Measurements from ENCODE around the gene SULT2B1.
A peak's percentile ranks its signal among the peaks of the same experiment; 100 is the strongest.

Gene SULT2B1

GRCh38 chr19:48613852-48614435 is 62.0 kb downstream of the SULT2B1 start:
- TF ChIP-seq CTCF (IDR thresholded peaks at IDR 0.05; ENCODE audit: borderline replicate concordance, control extremely low read depth, extremely low read depth, insufficient read depth, missing control alignments) = no peak
- DNase-seq (ENCODE audit: low spot score) = peak; percentile 49
- in situ Hi-C loops (cut with MboI; ENCODE audit: low sequenced_read_pairs, unreplicated experiment) = no loop called here

DNA sequence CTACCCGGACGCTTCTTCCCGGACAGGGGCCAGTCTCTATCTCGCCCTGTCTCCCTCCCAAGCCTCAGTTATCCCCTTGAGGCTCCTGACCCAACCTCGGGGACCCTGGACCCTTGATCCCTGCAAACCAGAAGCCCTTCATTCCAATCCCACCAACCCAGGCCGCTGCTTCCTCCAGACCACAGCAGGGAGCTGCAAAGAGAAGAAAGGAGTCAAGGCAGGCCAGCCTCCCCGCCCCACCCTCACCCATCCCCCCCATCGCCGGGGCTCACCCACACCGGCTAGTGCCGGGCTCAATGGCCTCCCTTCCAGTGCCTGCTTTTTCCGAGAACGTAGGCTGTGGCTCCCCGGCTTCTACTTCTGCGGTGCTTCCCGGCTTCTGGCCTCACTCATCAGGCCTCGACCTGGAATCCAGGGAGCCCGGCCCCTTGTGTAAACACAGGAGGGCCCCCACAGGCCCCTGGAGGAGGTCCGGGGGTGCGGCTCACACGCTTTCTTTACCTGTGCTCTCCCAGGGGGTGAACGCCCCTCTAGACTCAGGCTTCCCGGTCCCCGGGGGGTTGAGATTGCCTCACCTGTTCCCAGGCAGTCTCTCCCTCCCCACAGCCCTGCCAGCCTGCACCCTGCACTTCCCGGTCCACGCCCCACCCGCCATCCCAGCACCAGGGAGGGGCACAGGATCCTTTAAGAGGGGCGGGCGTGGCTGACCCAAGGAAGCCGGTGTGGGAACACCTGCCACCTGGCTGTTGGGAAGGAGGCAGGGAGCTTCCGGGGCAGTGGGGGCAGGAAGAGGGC is 62.7 kb downstream of the SULT2B1 start, which contains the start of gene FAM83E:
FAM83E (minus strand) TSS at position 641 of the 795 bp plus-strand sequence. CDS start 1,704 bp downstream, outside the sequence.
- peak; percentile 48 for DNase-seq (ENCODE audit: low spot score)
- no peak for TF ChIP-seq CTCF (IDR thresholded peaks at IDR 0.05; ENCODE audit: borderline replicate concordance, control extremely low read depth, extremely low read depth, insufficient read depth, missing control alignments)
- in situ Hi-C loops (cut with MboI; ENCODE audit: low sequenced_read_pairs, unreplicated experiment) = no loop called here

DNA sequence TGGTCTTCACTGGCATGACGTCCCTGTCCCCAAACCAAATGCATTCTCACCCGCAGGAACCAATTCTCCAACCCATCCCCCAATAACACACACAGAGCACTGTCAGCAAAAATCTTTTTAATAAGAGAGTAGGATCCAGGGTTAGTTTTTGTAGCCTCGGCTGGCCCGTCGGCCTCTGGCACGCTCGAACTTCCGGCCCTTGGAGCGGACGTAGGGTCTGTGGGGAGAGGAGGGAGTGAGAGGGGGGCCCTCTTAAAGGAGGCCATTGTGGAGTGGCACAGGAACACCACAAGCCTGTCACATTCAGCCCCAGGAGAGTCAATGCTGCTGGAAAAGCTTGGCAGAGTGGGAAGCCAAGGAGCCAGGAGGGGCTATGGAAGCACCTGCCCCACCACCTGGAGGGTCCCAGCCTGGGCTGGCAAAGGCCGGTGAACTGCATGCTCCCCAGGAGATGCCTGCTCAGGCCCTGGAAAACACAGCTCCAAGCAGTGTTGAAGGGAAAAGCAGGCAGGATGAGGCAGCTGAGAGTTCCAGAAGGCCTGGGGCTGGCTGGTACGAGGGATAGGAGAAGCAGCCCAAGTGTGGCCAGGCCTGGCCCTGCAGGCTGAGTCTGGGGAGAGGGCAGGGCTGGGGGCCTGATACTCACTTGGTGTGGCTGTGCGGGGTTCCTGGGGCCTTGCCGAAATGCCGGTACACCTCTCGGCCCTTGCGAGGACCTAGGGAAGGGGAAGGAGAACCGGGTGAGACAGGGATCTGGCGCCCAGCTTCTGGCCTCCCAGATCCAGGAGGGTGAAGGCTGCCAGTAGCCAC is 63.5 kb downstream of the SULT2B1 start:
- in situ Hi-C loops (cut with MboI; ENCODE audit: low sequenced_read_pairs, unreplicated experiment) = no loop called here
- DNase-seq (ENCODE audit: low spot score) = no peak
- TF ChIP-seq CTCF (IDR thresholded peaks at IDR 0.05; ENCODE audit: borderline replicate concordance, control extremely low read depth, extremely low read depth, insufficient read depth, missing control alignments) = no peak

DNA sequence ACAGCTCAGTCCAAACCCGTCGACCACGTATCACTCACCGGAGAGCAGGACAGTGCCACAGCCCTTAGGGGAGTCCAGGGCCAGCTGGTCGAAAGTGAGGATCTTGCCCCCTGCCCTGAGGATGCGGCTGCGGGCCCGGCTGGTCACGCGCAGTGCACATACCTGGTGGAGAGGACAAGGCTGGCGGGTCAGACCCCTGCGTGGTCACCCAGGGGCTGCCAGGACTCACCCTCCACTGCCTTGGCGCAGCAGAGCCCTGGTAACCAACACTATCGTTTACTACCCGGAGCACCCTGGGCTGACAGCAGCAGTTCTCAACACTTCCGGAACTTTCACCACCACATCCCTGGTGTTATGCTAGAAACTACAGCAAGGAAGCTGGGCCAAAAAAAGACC is 64.1 kb downstream of the SULT2B1 start:
- in situ Hi-C loops (cut with MboI; ENCODE audit: low sequenced_read_pairs, unreplicated experiment) = no loop called here
- no peak for TF ChIP-seq CTCF (IDR thresholded peaks at IDR 0.05; ENCODE audit: borderline replicate concordance, control extremely low read depth, extremely low read depth, insufficient read depth, missing control alignments)
- no peak for DNase-seq (ENCODE audit: low spot score)

GRCh38 chr19:48616491-48617056 is 64.6 kb downstream of the SULT2B1 start:
- TF ChIP-seq CTCF (IDR thresholded peaks at IDR 0.05; ENCODE audit: borderline replicate concordance, control extremely low read depth, extremely low read depth, insufficient read depth, missing control alignments) = no peak
- no peak for DNase-seq (ENCODE audit: low spot score)
- in situ Hi-C loops (cut with MboI; ENCODE audit: low sequenced_read_pairs, unreplicated experiment) = no loop called here
